Colonic mucosa (tissue), 4 donors: ENCODE results near the gene BZW2. TPM values are rescaled to one million over a fixed set of nuclear protein-coding genes. Genes with fewer than 3 reads are reported as not detected.

ENCODE experiments used
- DNase-seq: peaks from one replicate; pipeline ENCODE4 v3.0.0-alpha.2; 2020
- H3K27ac ChIP-seq: fragments of 200-600 bp; one replicate; pipeline ENCODE4 v1.8.0; 2021
- H3K27me3 ChIP-seq: fragments of 200-600 bp; one replicate; pipeline ENCODE4 v1.8.0; 2021
- H3K36me3 ChIP-seq: fragments of 200-600 bp; one replicate; pipeline ENCODE4 v1.8.0; 2021
- H3K4me1 ChIP-seq: fragments of 200-600 bp; one replicate; pipeline ENCODE4 v1.8.0; 2021; ENCODE audit warnings: mild to moderate bottlenecking
- H3K4me3 ChIP-seq: fragments of 200-600 bp; one replicate; pipeline ENCODE4 v1.8.0; 2021
- H3K9ac ChIP-seq, 2 donors: one replicate each; pipeline ENCODE4 v1.7.0; 2013; ENCODE audit warnings: control low read depth in 2 of 2, low read depth in 2 of 2, low read length in 2 of 2
- H3K9me3 ChIP-seq: fragments of 200-600 bp; one replicate; pipeline ENCODE4 v1.8.0; 2021
- intact Hi-C: fragments of 100-400 bp; cut with DNase I; formaldehyde crosslinking; loops from one replicate; pipeline ENCODE4 v1.14.1; 2022
- total RNA-seq, 2 donors: library from RNA; stranded (reverse); fragmentation: NEBNext Ultra II Directional in 1 of 2; extraction: Animal tissue kit (Norgen Biotek cat#: 25700) in 1 of 2; gene quantifications; one replicate each; pipeline ENCODE4 v1.2.1, GENCODE V29; 2021
- TF ChIP-seq, protein P1 (sequence below): fragments of 200-600 bp; IDR thresholded peaks from one replicate; pipeline ENCODE4 v1.8.0; 2022; ENCODE audit warnings: antibody characterized with exemption, mild to moderate bottlenecking
- donor health status: healthy.
- donor health status: DM: no; HTN: no; CAD: no.
- donor health status: DM: no; HTN: no; CAD: no.

Gene BZW2
- 10 to 100 TPM; 56.1 to 73.8 TPM for total RNA-seq

DNA sequence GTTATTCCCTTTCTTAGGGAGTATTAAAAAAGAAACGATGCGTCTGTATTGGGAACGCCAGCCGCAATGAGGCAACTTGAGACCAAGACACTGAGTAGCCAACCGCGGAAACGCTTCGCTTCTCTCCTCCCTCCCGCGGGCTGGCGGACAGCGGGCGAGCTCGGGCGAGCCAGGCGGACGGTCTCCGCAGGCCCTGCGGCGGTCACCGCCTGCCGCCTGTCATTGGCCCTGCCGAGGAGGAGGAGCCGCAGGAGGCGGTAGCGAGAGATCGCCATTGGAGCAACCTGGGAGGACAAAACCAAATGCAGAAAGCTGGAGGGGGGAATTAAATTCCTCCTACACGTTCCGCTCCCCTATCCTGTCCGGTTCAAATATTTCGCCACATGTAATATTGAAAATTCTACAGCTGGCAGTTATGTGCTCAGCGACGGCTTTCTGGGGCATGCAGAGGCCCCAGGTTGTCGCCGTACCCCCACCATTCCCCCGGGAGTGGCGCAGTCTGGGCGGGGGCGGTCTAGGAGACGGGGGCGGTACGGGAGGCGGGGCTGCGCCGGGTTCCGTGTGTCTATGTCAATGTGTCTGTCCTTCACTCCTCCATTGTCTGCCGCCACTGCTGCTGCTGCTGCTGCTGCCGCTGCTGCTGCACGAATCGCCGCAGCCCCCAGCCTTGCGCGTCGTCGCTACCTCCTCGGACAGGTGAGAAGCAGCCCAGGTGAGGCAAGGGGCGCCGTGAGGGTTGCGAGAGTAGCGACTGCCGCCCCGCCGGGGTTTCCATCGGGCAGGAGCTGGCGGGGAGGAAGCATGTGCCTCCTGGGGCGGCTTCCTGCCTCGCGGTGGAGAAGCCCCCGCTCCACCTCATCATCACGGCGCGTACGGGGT, at the start of gene BZW2, which contains the start of gene ANKMY2:
BZW2 (plus strand) TSS at position 589 of the 879 bp plus-strand sequence. CDS start 19,263 bp downstream, outside the sequence.
ANKMY2 (minus strand) TSS at position 162 of the 879 bp plus-strand sequence. CDS start 181 bp downstream, outside the sequence.
- Histone ChIP-seq H3K4me3 (peak within 1 kb of the TSS; percentile 96), H3K4me1 (peaks cover 9% of the 10 kb centered on the region), H3K27me3 (no peaks in the 10 kb centered on the region), H3K9ac (peak within 1 kb of the TSS; percentile 84 to 88), H3K27ac (peak within 1 kb of the TSS; percentile 91), H3K36me3 (no peaks in the 10 kb centered on the region), H3K9me3 (no peaks in the 10 kb centered on the region)
- TF ChIP-seq, protein P1, sequence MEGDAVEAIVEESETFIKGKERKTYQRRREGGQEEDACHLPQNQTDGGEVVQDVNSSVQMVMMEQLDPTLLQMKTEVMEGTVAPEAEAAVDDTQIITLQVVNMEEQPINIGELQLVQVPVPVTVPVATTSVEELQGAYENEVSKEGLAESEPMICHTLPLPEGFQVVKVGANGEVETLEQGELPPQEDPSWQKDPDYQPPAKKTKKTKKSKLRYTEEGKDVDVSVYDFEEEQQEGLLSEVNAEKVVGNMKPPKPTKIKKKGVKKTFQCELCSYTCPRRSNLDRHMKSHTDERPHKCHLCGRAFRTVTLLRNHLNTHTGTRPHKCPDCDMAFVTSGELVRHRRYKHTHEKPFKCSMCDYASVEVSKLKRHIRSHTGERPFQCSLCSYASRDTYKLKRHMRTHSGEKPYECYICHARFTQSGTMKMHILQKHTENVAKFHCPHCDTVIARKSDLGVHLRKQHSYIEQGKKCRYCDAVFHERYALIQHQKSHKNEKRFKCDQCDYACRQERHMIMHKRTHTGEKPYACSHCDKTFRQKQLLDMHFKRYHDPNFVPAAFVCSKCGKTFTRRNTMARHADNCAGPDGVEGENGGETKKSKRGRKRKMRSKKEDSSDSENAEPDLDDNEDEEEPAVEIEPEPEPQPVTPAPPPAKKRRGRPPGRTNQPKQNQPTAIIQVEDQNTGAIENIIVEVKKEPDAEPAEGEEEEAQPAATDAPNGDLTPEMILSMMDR = no peak
- intact Hi-C loops = no loop called here
- peak; percentile 95 for DNase-seq

DNA sequence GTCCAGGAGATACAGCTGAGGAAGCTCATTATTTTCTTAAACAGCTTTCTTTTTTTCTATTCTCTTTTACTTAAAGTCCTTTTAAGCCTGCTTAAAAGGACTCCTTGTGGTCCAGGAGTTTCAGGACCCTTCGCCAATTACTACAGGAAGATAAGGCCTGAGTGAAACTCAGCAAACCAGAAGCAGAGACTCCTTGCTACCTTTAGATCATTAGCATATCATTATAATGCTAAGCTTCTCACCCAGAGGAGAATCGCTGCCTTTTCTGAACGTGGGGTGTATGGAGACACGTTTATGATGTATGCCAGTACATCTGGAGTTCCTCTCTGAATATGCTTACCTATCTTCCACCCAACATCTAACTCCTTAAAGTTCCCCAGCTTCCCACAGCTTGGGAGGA, 48.0 kb upstream of the BZW2 start:
- Histone ChIP-seq H3K9ac (no peak overlapping the region), H3K27me3 (no peaks in the 10 kb centered on the region), H3K4me3 (no peak overlapping the region), H3K9me3 (no peaks in the 10 kb centered on the region), H3K4me1 (no peaks in the 10 kb centered on the region), H3K27ac (no peak overlapping the region), H3K36me3 (no peaks in the 10 kb centered on the region)
- intact Hi-C loops = no loop called here
- TF ChIP-seq, protein P1 = no peak
- DNase-seq = no peak

DNA sequence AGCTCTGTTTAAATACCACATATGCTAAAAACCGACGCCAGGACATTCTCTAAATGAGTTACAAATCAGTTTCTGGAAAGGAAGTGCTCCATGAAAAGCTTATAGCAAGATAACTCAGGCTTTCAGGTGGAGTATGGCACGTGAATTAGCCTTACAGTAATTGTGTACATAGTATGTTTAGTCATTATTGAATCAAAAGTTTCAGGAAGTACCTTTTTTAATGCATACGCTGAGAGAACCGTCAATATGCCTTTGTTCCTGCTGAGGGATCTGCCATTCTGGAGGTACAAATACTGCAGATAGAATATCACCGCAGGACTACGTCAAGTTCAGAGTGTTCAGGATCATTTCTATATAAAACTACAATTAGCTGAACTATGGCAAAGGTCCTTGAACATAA, 46.1 kb upstream of the BZW2 start:
- Histone ChIP-seq H3K27ac (no peak overlapping the region), H3K36me3 (no peaks in the 10 kb centered on the region), H3K4me3 (no peak overlapping the region), H3K4me1 (no peaks in the 10 kb centered on the region), H3K9me3 (no peaks in the 10 kb centered on the region), H3K27me3 (no peaks in the 10 kb centered on the region), H3K9ac (peak overlapping the region in 1 of 2 donors; percentile 9)
- DNase-seq = no peak
- TF ChIP-seq, protein P1 = no peak
- intact Hi-C loops = loop anchor here (10.0 kb wide), 1 partner anchor 95 kb away; no protein-coding TSS in a partner anchor

DNA sequence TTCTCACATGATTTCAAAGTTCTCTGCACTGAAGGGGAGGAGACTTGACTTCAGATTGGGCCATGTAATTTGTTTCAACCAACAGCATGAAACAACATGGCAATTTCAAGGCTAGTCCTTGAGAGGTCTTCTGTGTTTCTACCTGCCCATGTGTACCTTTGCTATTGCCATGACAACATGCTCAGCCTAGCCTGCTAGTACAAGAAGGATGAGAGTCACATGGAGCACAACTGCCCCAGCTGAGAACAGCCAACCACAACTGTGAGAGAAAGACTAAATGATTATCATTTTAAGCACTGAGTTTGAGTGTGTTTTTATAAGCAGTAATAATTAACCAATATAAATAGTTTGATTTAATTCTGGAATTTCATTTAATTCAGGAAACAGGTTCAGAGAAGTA, 42.3 kb upstream of the BZW2 start:
- Histone ChIP-seq H3K4me3 (no peak overlapping the region), H3K9me3 (no peaks in the 10 kb centered on the region), H3K27me3 (no peaks in the 10 kb centered on the region), H3K27ac (no peak overlapping the region), H3K4me1 (no peaks in the 10 kb centered on the region), H3K36me3 (no peaks in the 10 kb centered on the region), H3K9ac (no peak overlapping the region)
- intact Hi-C loops = loop anchor here (10.0 kb wide), 1 partner anchor 91 kb away; no protein-coding TSS in a partner anchor
- DNase-seq = no peak
- TF ChIP-seq, protein P1 = no peak

DNA sequence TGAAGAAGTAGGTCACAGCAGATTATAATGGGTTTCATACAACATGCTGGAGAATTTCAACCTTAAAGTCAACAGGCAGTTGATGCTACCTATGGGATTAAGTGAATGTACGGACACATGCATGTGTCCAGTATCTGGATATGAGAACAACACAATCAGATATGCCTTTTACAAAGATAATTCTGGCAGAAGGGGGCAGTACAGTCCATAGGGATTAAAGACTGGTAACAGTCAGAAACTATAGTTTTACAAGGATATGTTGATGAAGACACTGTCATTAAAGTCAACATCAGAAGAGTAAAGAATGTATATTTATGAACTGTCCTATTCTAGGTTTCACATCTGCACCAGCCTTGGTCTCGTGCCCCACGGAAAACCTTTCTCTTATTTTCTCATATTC, 41.9 kb upstream of the BZW2 start:
- Histone ChIP-seq H3K9me3 (no peaks in the 10 kb centered on the region), H3K9ac (no peak overlapping the region), H3K27ac (no peak overlapping the region), H3K27me3 (no peaks in the 10 kb centered on the region), H3K4me1 (no peaks in the 10 kb centered on the region), H3K4me3 (no peak overlapping the region), H3K36me3 (no peaks in the 10 kb centered on the region)
- intact Hi-C loops = loop anchor here (10.0 kb wide), 1 partner anchor 91 kb away; no protein-coding TSS in a partner anchor
- TF ChIP-seq, protein P1 = no peak
- DNase-seq = no peak
